ENCODE data around the gene PRPF19. TPM values are rescaled to one million over a fixed set of nuclear protein-coding genes. Genes with fewer than 3 reads are reported as not detected.

PRPF19 gene
- total and polyA plus RNA-seq, 10 of the 15 experiments (the other 5 are each of a cell fraction or from before 2014, with no cell fraction given): 8.7 to 170 (median 61.3) TPM

- peaks cover 44% of the 10 kb centered on the region for H3K79me2 ChIP-seq (ENCODE audit: control insufficient read depth, insufficient read depth, low read length)
- DNase-seq (ENCODE audit: low read depth, low spot score): no peak
- POLR2A ChIA-PET: no interaction called here
Observed at GRCh38 chr11:60944490-60945294, 38.3 kb upstream of the PRPF19 start.

More at GRCh38 chr11:60944490-60945294, 38.3 kb upstream of the PRPF19 start:
- H3K9ac ChIP-seq (ENCODE audit: control insufficient read depth, insufficient read depth, low read length): no peak overlapping the region
- intact Hi-C loops (cut with micrococcal nuclease; ENCODE audit: unreplicated experiment): no loop called here
- in situ Hi-C loops (cut with MboI): no loop called here
- peaks cover 20% of the 10 kb centered on the region for H3K4me1 ChIP-seq (ENCODE audit: control insufficient read depth, insufficient read depth, low read length)
- H3K36me3 ChIP-seq (ENCODE audit: control insufficient read depth in 2 of 2, insufficient read depth in 2 of 2, low read length in 1 of 2): peaks cover 25 to 27% of the 10 kb centered on the region in 2 experiments
- FAIRE-seq: no peak
- ChIA-PET SMC1A (ENCODE audit: uncharacterized antibody, unreplicated experiment) (interaction anchor here (0.7 to 2.8 kb wide), 8 partner anchors 9 to 251 kb away, joined by 3 to 14 read pairs (median 4); partner anchors contain the start of gene CD6), RAD21 (ENCODE audit: unreplicated experiment) (interaction anchor here (1.0 to 1.8 kb wide), 5 partner anchors 25 to 117 kb away, joined by 3 to 5 read pairs (median 3); no protein-coding TSS in a partner anchor), CTCF (interaction anchor here (0.7 to 2.8 kb wide), 13 partner anchors 9 to 243 kb away, joined by 3 to 20 read pairs (median 4); partner anchors contain the start of genes CD6 and TMEM109)
- 0 out of 2 replicates have a peak overlapping the region, but pooled peaks have one; percentile 8 for H3K4me3 ChIP-seq
- ATAC-seq: peak; percentile 76
- 67% methylated on average over 11 of the region's 11 CpGs for WGBS (ENCODE audit: insufficient coverage, insufficient replicate concordance, low lambda C conversion rate, missing lambda C conversion rate)
- no TSS peak for BruUV-seq (replicated peaks)
- TF ChIP-seq ATF2 (IDR thresholded peaks at IDR 0.05; ENCODE audit: low read length) (no peak), DPF2 (IDR thresholded peaks at IDR 0.05) (no peak), RAD21 (IDR thresholded peaks at IDR 0.05; ENCODE audit: insufficient read depth, low read depth, low read length) (peak; percentile 45), BCL11A (IDR thresholded peaks at IDR 0.05; ENCODE audit: low read depth, low read length) (no peak), SMC3 (IDR thresholded peaks at IDR 0.05; ENCODE audit: borderline replicate concordance, low read length) (peak; percentile 37; the same call in 1 of the 2 replicates), MXI1 (IDR thresholded peaks at IDR 0.05; ENCODE audit: low read depth, low read length) (no peak), YY1 (IDR thresholded peaks at IDR 0.05; ENCODE audit: low read depth, low read length) (peak; percentile 67), NR2C1 (IDR thresholded peaks at IDR 0.05) (peak; percentile 77), ATF3 (IDR thresholded peaks at IDR 0.05; ENCODE audit: borderline replicate concordance, extremely low read depth, low read depth, low read length) (no peak), SPI1 (IDR thresholded peaks at IDR 0.05; ENCODE audit: borderline replicate concordance, insufficient read depth, low read depth, low read length) (peak; percentile 53; the same call in 1 of the 2 replicates), ZNF622 (IDR thresholded peaks at IDR 0.05) (no peak), TCF12 (IDR thresholded peaks at IDR 0.05; ENCODE audit: low read depth, low read length) (no peak), CTCF (IDR thresholded peaks at IDR 0.05 in 2 of 3, conservative IDR thresholded peaks at IDR 0.05 in 1 of 3; ENCODE audit: control insufficient read depth in 2 of 3, extremely low read depth in 1 of 3, insufficient read depth in 1 of 3, low read depth in 3 of 3, low read length in 3 of 3) (peak in 2 of 3 experiments; percentile 39 to 48; a peak in 4 of 6 replicates), POLR2A (IDR thresholded peaks at IDR 0.05; ENCODE audit: low read depth, low read length) (peak; percentile 26; the same call in 1 of the 2 replicates)
- no peaks in the 10 kb centered on the region; the same call in none of the 2 replicates for H4K20me1 ChIP-seq (ENCODE audit: control insufficient read depth, insufficient read depth)
- H3K27me3 ChIP-seq (replicated peaks in 1 of 2; ENCODE audit: control insufficient read depth in 2 of 2, insufficient read depth in 2 of 2, low read length in 1 of 2): no peaks in the 10 kb centered on the region
- H3K4me2 ChIP-seq (ENCODE audit: control insufficient read depth, insufficient read depth): peak overlapping the region; percentile 40
- H2AFZ ChIP-seq (ENCODE audit: control insufficient read depth, low read depth, low read length): no peak overlapping the region
- peak overlapping the region; percentile 31; the same call in 1 of the 2 replicates for H3K27ac ChIP-seq (ENCODE audit: control insufficient read depth, insufficient read depth)
- no peaks in the 10 kb centered on the region for H3K9me3 ChIP-seq (replicated peaks; ENCODE audit: control insufficient read depth, insufficient read depth, low read length)

Measured in GM12878 (cell line).